SH-SY5Y (cell line): ENCODE results near the gene BMP10.

Source experiments
- GATA2 ChIP-seq: IDR thresholded peaks from 2 replicates; pipeline ENCODE4 v1.6.1; 2011; ENCODE audit warnings: mild to moderate bottlenecking, low read depth, low read length
- GATA3 ChIP-seq: IDR thresholded peaks from 2 replicates; pipeline ENCODE4 v1.6.1; 2011; ENCODE audit warnings: low read depth, mild to moderate bottlenecking, low read length, moderate library complexity

DNA sequence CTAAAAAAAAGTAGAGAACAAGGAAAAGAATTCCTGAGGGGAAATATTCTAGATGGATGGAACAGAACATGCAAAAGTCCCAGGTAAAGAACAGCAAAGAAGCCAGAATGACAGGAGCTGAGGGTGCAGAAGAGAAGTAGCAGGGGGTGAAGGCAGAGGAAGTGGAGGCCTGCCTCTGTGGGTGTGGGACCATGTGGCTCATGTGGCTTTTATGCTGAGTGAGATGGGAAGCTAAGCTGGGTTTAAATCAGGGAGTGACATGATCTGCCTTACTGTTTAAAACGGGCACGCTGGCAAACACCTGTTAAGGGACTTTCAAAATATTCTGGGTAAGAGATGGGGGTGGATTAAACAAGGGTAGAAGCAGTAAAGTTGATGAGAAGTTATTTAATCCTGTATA lies 41.5 kb upstream of the BMP10 start:
- TF ChIP-seq GATA2 (no peak), GATA3 (no peak)
